HG02870 (cell line): ENCODE data around the gene DUS2.
"Not testable (repeated sequence)": the region's sequence is repeated elsewhere in the genome, so short reads cannot be mapped to it uniquely, and the experiment has no call there.

Experiments used
- ATAC-seq: cut with Tn5 transposase; IDR thresholded peaks from one replicate; pipeline ENCODE4 v1.9.1; 2021; ENCODE audit warnings: mild to moderate bottlenecking, moderate library complexity; ENCODE audit not compliant: unreplicated experiment

The DUS2 gene

DNA sequence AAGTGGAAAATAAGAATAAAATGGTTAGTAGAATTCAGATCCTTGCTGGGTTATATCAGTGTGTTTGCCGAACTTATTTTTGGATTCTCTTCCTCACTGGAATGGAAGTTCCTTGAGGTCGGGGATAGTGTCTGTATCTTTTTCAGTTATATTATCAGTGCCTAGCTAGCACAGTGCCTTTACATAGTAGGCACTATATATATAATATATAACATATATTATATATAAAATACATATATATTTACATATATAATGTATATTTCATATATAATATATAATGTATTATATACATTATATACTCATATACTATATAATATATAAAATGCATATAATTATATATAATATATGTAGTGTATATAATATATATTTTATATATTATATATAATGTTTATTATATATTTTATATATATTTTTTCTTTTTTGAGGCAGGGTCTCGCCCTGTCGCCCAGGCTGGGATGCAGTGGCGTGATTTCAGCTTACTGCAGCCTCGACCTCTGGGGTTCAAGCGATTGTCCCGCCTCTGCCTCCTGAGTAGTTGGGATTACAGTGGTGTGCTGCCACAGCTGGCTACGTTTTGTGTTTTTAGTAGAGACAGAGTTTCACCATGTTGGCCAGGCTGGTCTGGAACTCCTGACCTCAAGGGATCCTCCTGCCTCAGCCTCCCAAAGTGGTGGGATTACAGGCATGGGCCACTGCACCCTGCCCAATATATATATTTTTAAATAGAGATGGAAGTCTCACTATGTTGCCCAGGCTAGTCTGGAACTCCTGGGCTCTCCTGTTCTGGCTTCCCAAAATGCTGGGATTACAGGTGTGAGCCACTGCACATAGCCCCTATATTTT lies 65.3 kb downstream of the DUS2 start:
- ATAC-seq = no peak

DNA sequence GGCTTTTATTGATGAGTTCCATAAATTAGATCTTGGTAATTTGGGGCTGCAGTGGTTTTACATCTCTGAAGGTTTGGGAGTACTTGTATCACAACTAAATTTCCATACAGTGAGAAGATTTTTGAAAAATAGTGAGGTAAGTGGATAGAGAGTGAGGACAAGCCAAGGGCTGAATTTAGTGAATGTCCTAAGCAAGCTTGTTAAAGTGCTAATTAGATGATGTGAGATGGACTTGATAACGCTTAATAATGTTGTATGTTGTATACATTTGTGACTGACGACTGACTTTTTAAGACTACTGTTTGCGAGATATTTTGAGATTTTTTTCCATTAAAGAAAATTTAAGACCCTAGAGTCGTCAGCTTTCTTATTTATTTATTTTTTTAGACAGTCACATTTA lies 66.0 kb downstream of the DUS2 start:
- no peak for ATAC-seq

- no peak for ATAC-seq
Measured at GRCh38 chr16:68090130-68090529, 67.0 kb downstream of the DUS2 start.

DNA sequence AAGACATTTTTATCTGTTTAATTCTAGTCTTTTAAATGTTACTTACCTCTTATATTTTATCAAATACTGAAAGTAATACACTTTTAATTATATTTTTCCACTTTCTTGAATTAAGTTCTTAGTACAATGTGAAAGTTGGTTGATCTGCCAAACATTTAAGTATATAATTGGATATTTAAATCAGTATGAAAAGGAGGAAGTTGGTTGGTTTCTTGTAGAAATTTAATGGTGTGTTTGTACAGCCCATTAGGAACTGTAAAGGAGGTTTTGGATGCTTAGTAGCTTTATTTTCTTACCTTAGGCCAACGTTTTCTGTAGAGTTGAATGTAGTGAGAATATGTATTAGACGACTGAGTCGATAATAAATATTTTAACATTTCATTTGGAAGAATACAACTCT lies 67.4 kb downstream of the DUS2 start:
- ATAC-seq = no peak

DNA sequence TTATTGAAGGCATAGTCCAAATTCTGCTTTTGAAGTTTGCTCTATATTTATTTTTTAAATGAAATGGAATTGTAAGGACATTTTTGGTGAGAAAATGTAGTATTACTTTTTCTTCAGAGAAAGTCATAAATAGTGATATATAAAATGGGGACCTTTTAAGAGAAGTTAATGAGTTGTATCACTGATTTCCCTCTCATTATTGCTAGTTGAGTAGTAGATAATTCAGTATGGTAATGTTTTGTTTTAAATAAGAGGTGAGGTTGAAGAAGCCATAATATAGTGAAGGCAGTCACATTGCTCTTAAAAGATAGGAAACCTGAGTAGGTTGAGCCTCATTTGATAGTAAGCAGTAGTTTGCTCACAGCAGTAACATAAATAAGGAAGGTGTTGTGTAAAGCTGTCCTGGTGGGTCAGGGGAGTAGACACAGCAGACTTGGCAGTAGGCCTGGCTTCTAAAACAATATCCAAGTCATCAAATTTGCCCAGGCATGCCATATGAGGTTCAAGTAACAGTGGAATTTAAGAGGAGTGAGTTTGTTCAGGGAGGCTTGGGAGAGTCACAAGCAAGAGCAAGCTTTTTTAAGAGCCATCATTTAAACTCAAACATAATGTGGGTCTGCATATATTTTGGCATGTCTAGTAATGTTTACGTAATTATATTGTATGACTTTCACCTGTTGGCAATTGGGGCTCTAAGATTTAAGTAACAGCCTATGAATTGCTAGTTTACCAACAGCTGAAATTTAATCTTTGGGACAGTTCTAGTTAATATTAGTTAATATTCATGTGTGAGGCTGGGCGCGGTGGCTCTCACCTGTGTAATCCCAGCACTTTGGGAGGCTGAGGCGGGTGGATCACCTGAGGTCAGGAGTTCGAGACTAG lies 68.5 kb downstream of the DUS2 start:
- ATAC-seq = no peak

DNA sequence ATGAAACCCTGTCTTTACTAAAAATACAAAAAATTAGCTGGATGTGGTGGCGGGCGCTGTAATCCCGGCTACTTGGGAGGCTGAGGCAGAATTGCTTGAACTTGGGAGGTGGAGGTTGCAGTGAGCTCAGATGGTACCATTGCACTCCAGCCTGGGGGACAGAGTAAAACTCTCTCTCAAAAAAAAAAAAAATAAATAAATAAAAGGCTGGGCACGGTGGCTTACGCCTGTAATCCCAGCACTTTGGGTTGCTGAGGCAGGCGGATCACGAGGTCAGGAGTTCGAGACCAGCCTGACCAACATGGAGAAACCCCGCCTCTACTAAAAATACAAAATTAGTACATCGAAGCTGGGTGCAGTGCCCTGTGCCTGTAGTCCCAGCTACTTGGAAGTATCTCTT lies 69.2 kb downstream of the DUS2 start:
- ATAC-seq = not testable (repeated sequence)

DNA sequence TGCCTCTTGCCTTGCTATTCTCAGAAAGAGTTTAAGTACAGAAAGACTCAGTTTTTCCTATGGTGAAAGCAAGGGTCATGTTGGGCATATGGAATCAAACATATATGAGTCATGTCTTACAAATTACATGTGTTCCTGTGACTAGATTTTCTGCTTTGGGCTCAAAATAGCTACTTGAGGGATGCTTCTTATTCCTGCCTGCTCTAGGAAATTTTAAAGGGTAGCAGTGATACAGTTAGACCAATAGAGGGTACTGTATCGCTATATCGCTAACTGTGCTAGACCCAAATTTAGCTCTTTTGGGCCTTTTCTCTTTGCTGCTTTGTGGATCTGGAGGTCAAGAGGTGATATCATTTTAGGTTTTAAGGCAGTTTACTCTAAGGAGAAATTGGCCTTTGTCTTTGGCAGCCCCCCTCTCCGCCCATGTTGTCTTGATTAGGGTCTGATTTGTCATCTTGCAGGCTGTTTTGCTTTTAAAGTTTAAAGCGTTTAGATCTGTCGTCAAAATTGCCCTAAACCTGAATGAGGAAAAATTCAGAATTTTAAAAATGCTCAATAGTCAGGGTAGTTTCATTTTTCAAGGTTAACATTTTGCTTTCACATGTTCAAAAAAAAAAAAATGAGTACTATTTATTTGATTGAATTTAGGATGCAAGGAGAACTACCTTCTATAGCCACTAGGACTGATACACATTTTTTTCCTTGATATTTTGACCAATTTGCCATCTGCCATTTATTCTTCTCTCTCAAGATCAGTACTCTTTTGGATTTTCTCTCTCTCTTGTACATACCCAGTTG lies 70.9 kb downstream of the DUS2 start:
- ATAC-seq = no peak

- no peak for ATAC-seq
Measured at GRCh38 chr16:68094614-68094934, 71.5 kb downstream of the DUS2 start.

DNA sequence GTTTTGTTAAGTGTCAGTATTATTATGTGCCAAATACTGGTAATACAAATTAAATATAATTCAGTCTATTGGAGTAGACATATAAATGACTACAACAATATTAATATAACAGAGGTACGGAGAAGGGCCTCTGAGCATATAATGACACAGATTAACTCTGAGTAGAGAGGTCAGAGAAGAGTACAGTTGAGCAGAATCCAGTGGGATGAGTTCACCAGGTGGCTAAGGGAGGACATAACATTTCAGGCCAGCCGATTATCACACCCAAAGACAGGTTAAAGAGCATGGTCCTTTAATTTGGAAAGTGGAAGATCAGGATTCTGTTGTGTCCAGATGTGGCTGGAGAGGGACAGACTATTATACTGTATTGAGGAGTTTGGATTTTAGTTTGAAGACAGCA lies 73.4 kb downstream of the DUS2 start:
- ATAC-seq = no peak

GRCh38 chr16:68097088-68097487 lies 74.0 kb downstream of the DUS2 start:
- ATAC-seq = no peak

- no peak for ATAC-seq
Measured at GRCh38 chr16:68097895-68098294, 74.8 kb downstream of the DUS2 start.

DNA sequence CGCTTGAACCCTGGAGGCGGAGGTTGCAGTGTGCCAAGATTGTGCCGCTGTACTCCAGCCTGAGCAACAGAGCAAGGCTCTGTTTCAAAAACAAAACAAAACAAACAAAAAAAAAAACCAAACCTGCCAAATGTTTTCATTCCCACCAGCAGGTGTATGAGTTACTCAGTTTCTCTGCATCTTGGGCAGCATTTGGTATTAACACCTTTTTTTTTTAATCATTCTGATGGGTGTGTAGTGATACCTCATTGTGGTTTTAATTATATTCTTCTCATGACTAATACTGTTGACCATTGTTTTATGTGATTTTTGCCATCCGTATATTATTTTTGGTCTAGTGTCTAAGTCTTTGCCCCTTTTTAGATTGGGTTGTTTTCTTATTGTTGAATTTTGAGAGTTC lies 77.4 kb downstream of the DUS2 start:
- ATAC-seq = no peak

DNA sequence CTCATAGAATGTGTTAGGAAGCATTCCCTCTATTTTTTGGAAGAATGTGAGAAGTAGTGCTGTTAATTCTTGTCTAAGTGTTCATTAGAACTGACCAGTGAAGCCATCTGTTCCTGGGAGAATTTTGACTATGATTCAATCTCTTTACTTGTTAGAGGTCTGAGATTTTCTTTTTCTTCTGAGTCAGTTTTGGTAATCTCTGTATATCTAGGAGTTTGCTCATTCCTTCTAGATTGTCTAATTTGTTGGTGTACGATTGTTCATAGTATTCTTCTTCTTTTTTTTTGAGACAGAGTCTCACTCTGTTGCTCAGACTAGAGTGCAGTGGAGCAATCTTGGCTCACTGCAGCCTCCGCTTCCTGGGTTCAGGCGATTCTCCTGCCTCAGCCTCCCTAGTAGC lies 82.5 kb downstream of the DUS2 start:
- no peak for ATAC-seq

- not testable (repeated sequence) for ATAC-seq
Measured at GRCh38 chr16:68107230-68107928, 84.3 kb downstream of the DUS2 start.

- ATAC-seq = not testable (repeated sequence)
Measured at GRCh38 chr16:68109156-68109555, 86.1 kb downstream of the DUS2 start.

- not testable (repeated sequence) for ATAC-seq
Measured at GRCh38 chr16:68110611-68111010, 87.5 kb downstream of the DUS2 start.

DNA sequence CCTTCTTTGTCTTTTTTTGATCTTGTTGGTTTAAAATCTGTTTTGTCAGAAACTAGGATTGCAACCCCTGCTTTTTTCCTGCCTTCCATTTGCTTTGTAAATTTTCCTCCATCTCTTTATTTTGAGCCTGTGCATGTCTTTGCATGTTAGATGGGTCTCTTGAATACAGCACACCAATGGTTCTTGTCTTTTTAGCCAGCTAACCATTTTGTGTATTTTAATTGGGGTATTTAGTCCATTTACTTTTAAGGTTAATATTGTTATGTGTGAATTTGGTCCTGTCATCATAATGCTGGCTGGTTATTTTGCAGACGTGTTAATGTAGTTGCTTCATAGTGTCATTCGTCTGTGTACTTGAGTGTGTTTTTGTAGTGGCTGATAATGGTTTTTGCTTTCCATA lies 88.3 kb downstream of the DUS2 start:
- no peak for ATAC-seq

DNA sequence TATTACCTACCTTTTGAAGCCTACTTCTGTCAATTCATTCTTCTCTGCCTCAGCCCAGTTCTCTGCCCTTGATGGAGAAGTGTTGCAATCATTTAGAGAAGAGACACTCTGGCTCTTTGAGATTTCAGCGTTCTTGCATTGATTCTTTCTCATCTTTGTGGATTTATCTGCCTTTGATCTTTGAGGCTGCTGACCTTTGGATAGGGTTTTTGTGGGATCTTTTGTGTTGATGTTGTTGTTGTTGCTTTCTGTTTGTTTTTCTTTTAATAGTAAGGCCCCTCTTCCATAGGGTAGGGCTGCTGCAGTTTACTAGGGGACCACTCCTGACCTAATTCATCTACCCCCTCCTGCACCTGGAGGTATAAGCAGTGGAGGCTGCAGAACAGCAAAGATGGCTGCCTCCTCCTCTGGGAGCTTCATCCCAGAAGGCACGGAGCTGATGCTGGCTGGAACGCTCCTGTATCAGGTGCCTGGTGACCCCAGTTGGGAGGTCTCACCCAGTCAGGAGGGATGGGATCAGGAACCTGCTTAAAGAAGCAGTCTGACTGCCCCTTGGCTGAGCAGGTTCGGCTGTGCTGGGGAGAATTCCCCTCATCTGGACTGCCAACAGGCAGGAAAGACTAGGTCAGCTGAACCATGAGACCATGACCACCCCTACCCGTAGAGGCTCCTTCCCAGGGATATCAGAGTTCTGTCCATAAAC lies 90.1 kb downstream of the DUS2 start:
- no peak for ATAC-seq

GRCh38 chr16:68113765-68114240 lies 90.7 kb downstream of the DUS2 start:
- no peak for ATAC-seq

DNA sequence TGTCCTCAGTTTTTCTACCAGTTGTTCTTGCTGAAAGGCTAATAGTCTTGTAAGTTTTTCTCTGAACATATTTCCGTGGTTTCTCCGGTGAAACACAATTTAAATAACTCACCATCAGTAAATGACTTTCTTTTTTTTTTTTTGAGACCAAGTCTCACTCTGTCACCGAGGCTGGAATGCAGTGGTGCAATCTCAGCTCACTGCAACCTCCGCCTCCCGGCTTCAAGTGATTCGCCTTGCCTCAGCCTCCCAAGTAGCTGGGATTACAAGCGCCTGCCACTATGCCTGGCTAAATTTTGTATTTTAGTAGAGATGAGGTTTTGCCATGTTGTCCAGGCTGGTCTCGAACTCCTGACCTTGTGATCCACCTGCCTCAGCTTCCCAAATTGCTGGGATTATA lies 91.9 kb downstream of the DUS2 start:
- not testable (repeated sequence) for ATAC-seq
